Measurements from ENCODE around the gene IPO11. TPM values are rescaled to one million over a fixed set of nuclear protein-coding genes. Genes with fewer than 3 reads are reported as not detected.

The IPO11 gene
- total RNA-seq, 4 donors from 2014 or later: 20.4 to 44.6 (median 34.1) TPM

GRCh38 chr5:62568143-62568542, 155.6 kb downstream of the IPO11 start:
- Histone ChIP-seq H3K27ac (no peak overlapping the region), H3K4me3 (no peak overlapping the region), H3K4me1 (no peaks in the 10 kb centered on the region), H3K36me3 (peaks cover 0 to 45% (median 5%) of the 10 kb centered on the region in 3 donors), H3K9me3 (peaks cover 0 to 26% (median 4%) of the 10 kb centered on the region in 4 donors), H3K27me3 (no peaks in the 10 kb centered on the region)
- no peak for DNase-seq (ENCODE audit: low spot score in 2 of 2)
- 98% methylated on average over 4 of the region's 4 CpGs for WGBS, 2 donors
- no peak for TF ChIP-seq POLR2A (IDR thresholded peaks at IDR 0.05)
- no peak for TF ChIP-seq EP300 (IDR thresholded peaks at IDR 0.05)
- no peak for TF ChIP-seq CTCF (IDR thresholded peaks at IDR 0.05)

- WGBS, 2 donors: 94 to 98% methylated on average over 2 of the region's 2 CpGs
- TF ChIP-seq EP300 (IDR thresholded peaks at IDR 0.05) (no peak), POLR2A (IDR thresholded peaks at IDR 0.05) (no peak), CTCF (IDR thresholded peaks at IDR 0.05) (no peak)
- Histone ChIP-seq H3K4me3 (no peak overlapping the region), H3K27ac (no peak overlapping the region), H3K4me1 (no peaks in the 10 kb centered on the region), H3K36me3 (peaks cover 0 to 45% (median 5%) of the 10 kb centered on the region in 3 donors), H3K9me3 (peaks cover 0 to 26% (median 4%) of the 10 kb centered on the region in 4 donors), H3K27me3 (no peaks in the 10 kb centered on the region)
- no peak for DNase-seq (ENCODE audit: low spot score in 2 of 2)
Measured at GRCh38 chr5:62568800-62569432, 156.4 kb downstream of the IPO11 start.

- WGBS, 2 donors: 71 to 83% methylated on average over 1 of the region's 1 CpG
Measured at GRCh38 chr5:62569470-62569869, 156.9 kb downstream of the IPO11 start.

GRCh38 chr5:62572918-62573514, 160.5 kb downstream of the IPO11 start:
- Histone ChIP-seq H3K36me3 (peaks cover 0 to 22% (median 5%) of the 10 kb centered on the region in 3 donors), H3K27ac (no peak overlapping the region), H3K4me3 (no peak overlapping the region), H3K27me3 (no peaks in the 10 kb centered on the region), H3K4me1 (no peaks in the 10 kb centered on the region), H3K9me3 (peaks cover 0 to 3% (median under 1%) of the 10 kb centered on the region in 4 donors)
- WGBS, 2 donors: 92 to 97% methylated on average over 9 of the region's 9 CpGs
- TF ChIP-seq POLR2A (IDR thresholded peaks at IDR 0.05) (no peak), EP300 (IDR thresholded peaks at IDR 0.05) (no peak), CTCF (IDR thresholded peaks at IDR 0.05) (no peak)
- no peak for DNase-seq (ENCODE audit: low spot score in 2 of 2)

More at GRCh38 chr5:62569470-62569869, 156.9 kb downstream of the IPO11 start:
- H3K9me3 ChIP-seq: peaks cover 0 to 26% (median 4%) of the 10 kb centered on the region in 4 donors
- no peak overlapping the region for H3K27ac ChIP-seq
- H3K36me3 ChIP-seq: peaks cover 0 to 45% (median 5%) of the 10 kb centered on the region in 3 donors
- H3K4me3 ChIP-seq: no peak overlapping the region
- TF ChIP-seq EP300 (IDR thresholded peaks at IDR 0.05): no peak
- no peak for TF ChIP-seq CTCF (IDR thresholded peaks at IDR 0.05)
- TF ChIP-seq POLR2A (IDR thresholded peaks at IDR 0.05): no peak
- H3K4me1 ChIP-seq: no peaks in the 10 kb centered on the region
- no peaks in the 10 kb centered on the region for H3K27me3 ChIP-seq
- no peak for DNase-seq (ENCODE audit: low spot score in 2 of 2)

GRCh38 chr5:62574599-62574998, 162.0 kb downstream of the IPO11 start:
- no peaks in the 10 kb centered on the region for H3K27me3 ChIP-seq
- 81 to 88% methylated on average over 2 of the region's 2 CpGs for WGBS, 2 donors
- no peaks in the 10 kb centered on the region for H3K9me3 ChIP-seq
- no peak overlapping the region for H3K27ac ChIP-seq
- H3K4me3 ChIP-seq: no peak overlapping the region
- TF ChIP-seq CTCF (IDR thresholded peaks at IDR 0.05): no peak
- TF ChIP-seq EP300 (IDR thresholded peaks at IDR 0.05): no peak
- no peak for TF ChIP-seq POLR2A (IDR thresholded peaks at IDR 0.05)
- H3K36me3 ChIP-seq: peaks cover 0 to 9% (median 0%) of the 10 kb centered on the region in 3 donors
- H3K4me1 ChIP-seq: no peaks in the 10 kb centered on the region
- no peak for DNase-seq (ENCODE audit: low spot score in 2 of 2)
